Lung microvascular endothelial cell (primary cell): ENCODE measurements around the gene LGALS16. TPM values are rescaled to one million over a fixed set of nuclear protein-coding genes. Genes with fewer than 3 reads are reported as not detected.
"Not testable (repeated sequence)": the region's sequence is repeated elsewhere in the genome, so short reads cannot be mapped to it uniquely, and the experiment has no call there.

Source experiments
- DNase-seq, 2 donors: peaks; one replicate each; pipeline versions ENCODE4 v3.0.0 to v3.0.0-alpha.2; 2010; ENCODE audit warnings: low read depth in 2 of 2
- total RNA-seq: library from RNA; depleted of rRNA; stranded (reverse); fragments of >200 nt; gene quantifications from 2 replicates; pipeline ENCODE4 v1.2.1, GENCODE V29; 2014

LGALS16 gene
- total RNA-seq, 1 donor from 2014 or later: not detected

GRCh38 chr19:39677961-39678889, 22.5 kb downstream of the LGALS16 start:
- peak; percentile 46 to 59 for DNase-seq

- DNase-seq: no peak
Measured at GRCh38 chr19:39679056-39679790, 23.5 kb downstream of the LGALS16 start.

GRCh38 chr19:39679791-39680168, 24.1 kb downstream of the LGALS16 start:
- DNase-seq: no peak

GRCh38 chr19:39680593-39680992, 24.9 kb downstream of the LGALS16 start:
- no peak for DNase-seq

- DNase-seq: no peak
Measured at GRCh38 chr19:39681416-39681815, 25.7 kb downstream of the LGALS16 start.

- DNase-seq: no peak
Measured at GRCh38 chr19:39684267-39684666, 28.6 kb downstream of the LGALS16 start.

GRCh38 chr19:39686739-39687138, 31.0 kb downstream of the LGALS16 start:
- no peak for DNase-seq

- not testable (repeated sequence) for DNase-seq
Measured at GRCh38 chr19:39688637-39689036, 32.9 kb downstream of the LGALS16 start.

- DNase-seq: no peak
Measured at GRCh38 chr19:39692166-39692565, 36.5 kb downstream of the LGALS16 start.

- DNase-seq: no peak
Measured at GRCh38 chr19:39692822-39693221, 37.1 kb downstream of the LGALS16 start.

- no peak for DNase-seq
Measured at GRCh38 chr19:39695759-39696158, 40.0 kb downstream of the LGALS16 start.

GRCh38 chr19:39696387-39696786, 40.7 kb downstream of the LGALS16 start:
- DNase-seq: no peak

GRCh38 chr19:39698535-39698934, 42.8 kb downstream of the LGALS16 start:
- no peak for DNase-seq

- no peak for DNase-seq
Measured at GRCh38 chr19:39701291-39701690, 45.6 kb downstream of the LGALS16 start.

- DNase-seq: no peak
Measured at GRCh38 chr19:39704181-39705044, 48.7 kb downstream of the LGALS16 start, which contains the start of gene LGALS14. Gene LGALS14, plus strand, starts transcription at chr19:39704481. Its CDS starts 48 bp downstream, at chr19:39704529.

GRCh38 chr19:39705578-39706188, 50.0 kb downstream of the LGALS16 start:
- DNase-seq: peak in 1 of 2 donors; percentile 32

- DNase-seq: no peak
Measured at GRCh38 chr19:39708594-39708993, 52.9 kb downstream of the LGALS16 start.

- no peak for DNase-seq
Measured at GRCh38 chr19:39709026-39709872, 53.5 kb downstream of the LGALS16 start.
